ENCODE measurements around the gene LTO1. TPM values are rescaled to one million over a fixed set of nuclear protein-coding genes. Genes with fewer than 3 reads are reported as not detected.

The LTO1 gene
- polyA plus RNA-seq, 1 of the 3 experiments (the other 2 are of a cell fraction), result 30.8 TPM

- CTCF ChIA-PET, result interaction anchor here (0.6 to 9.2 kb wide), 31 partner anchors 9 to 621 kb away, joined by 3 to 254 read pairs (median 4); partner anchors contain the start of genes CCND1 and TPCN2
- Histone ChIP-seq H4K20me1 (ENCODE audit: insufficient read depth) (peaks cover 18% of the 10 kb centered on the region), H3K36me3 (replicated peaks in 1 of 2; ENCODE audit: control insufficient read depth in 1 of 2, insufficient read depth in 2 of 2, low read length in 1 of 2) (peaks cover 27 to 47% of the 10 kb centered on the region in 2 experiments), H3K4me2 (no peak overlapping the region), H3K4me1 (ENCODE audit: control insufficient read depth in 1 of 2, insufficient read depth in 2 of 2, low read depth in 1 of 2, low read length in 1 of 2) (peaks cover 8 to 20% of the 10 kb centered on the region in 2 experiments; a peak in 3 of 4 replicates), H3K9me3 (no peaks in the 10 kb centered on the region), H3K79me2 (ENCODE audit: insufficient read depth) (peaks cover 46% of the 10 kb centered on the region), H3K27me3 (ENCODE audit: insufficient read depth) (no peaks in the 10 kb centered on the region), H3K27ac (ENCODE audit: low read depth in 2 of 2, low read length in 1 of 2) (peak overlapping the region; percentile 20 to 39; a peak in 2 of 4 replicates), H3K9ac (no peak overlapping the region), H3F3A (replicated peaks; ENCODE audit: insufficient read depth) (peaks cover 12% of the 10 kb centered on the region), H2AFZ (ENCODE audit: low read depth) (no peak overlapping the region), H3K9me2 (no peaks in the 10 kb centered on the region), H3K4me3 (ENCODE audit: low read depth in 2 of 2, low read length in 1 of 2) (no peak overlapping the region; a peak in 1 of 4 replicates)
- WGBS (ENCODE audit: low lambda C conversion rate), result 39% methylated on average over 13 of the region's 18 CpGs
- DNase-seq, result peak; percentile 93
- POLR2A ChIA-PET, result interaction anchor here (0.9 to 1.3 kb wide), 3 partner anchors 14 to 570 kb away, joined by 3 to 4 read pairs (median 3); no protein-coding TSS in a partner anchor
- TF ChIP-seq GABPA (IDR thresholded peaks at IDR 0.05; ENCODE audit: low read depth) (no peak), CTCF (IDR thresholded peaks at IDR 0.05) (peak; percentile 94), TEAD4 (IDR thresholded peaks at IDR 0.05; ENCODE audit: borderline replicate concordance, insufficient read depth) (no peak), MEF2A (IDR thresholded peaks at IDR 0.05; ENCODE audit: borderline replicate concordance, low read depth) (no peak), FOXJ3 (CRISPR knock-in tag; IDR thresholded peaks at IDR 0.05) (no peak), POLR2AphosphoS5 (IDR thresholded peaks at IDR 0.05; ENCODE audit: low read depth, low read length) (no peak), ELF1 (IDR thresholded peaks at IDR 0.05) (no peak), EZH2phosphoT487 (IDR thresholded peaks at IDR 0.05; ENCODE audit: borderline replicate concordance, low read depth) (no peak), RAD21 (IDR thresholded peaks at IDR 0.05; ENCODE audit: low read length) (peak; percentile 91), FOXM1 (IDR thresholded peaks at IDR 0.05; ENCODE audit: low read depth) (no peak), TAF1 (IDR thresholded peaks at IDR 0.05; ENCODE audit: borderline replicate concordance, low read depth, low read length) (no peak), RFX5 (IDR thresholded peaks at IDR 0.05; ENCODE audit: low read length) (no peak), MXI1 (IDR thresholded peaks at IDR 0.05; ENCODE audit: low read depth, low read length) (peak; percentile 19; the same call in 1 of the 2 replicates), IRF3 (IDR thresholded peaks at IDR 0.05; ENCODE audit: low read depth, low read length) (no peak), SMC3 (IDR thresholded peaks at IDR 0.05; ENCODE audit: low read depth, low read length) (peak; percentile 92), EP300 (IDR thresholded peaks at IDR 0.05; ENCODE audit: borderline replicate concordance in 1 of 2, low read depth in 1 of 2, low read length in 1 of 2) (no peak), JUND (IDR thresholded peaks at IDR 0.05) (no peak), NFIC (IDR thresholded peaks at IDR 0.05; ENCODE audit: borderline replicate concordance) (no peak), MAX (IDR thresholded peaks at IDR 0.05; ENCODE audit: low read depth) (no peak), TCF12 (IDR thresholded peaks at IDR 0.05) (no peak), FOSL2 (IDR thresholded peaks at IDR 0.05; ENCODE audit: borderline replicate concordance, low read depth) (no peak), YY1 (IDR thresholded peaks at IDR 0.05; ENCODE audit: low read depth) (no peak), CHD2 (IDR thresholded peaks at IDR 0.05; ENCODE audit: low read length, partially characterized antibody) (no peak), RCOR1 (IDR thresholded peaks at IDR 0.05; ENCODE audit: low read length) (peak; percentile 44; the same call in 1 of the 2 replicates)
- TF ChIP-seq, protein P1, sequence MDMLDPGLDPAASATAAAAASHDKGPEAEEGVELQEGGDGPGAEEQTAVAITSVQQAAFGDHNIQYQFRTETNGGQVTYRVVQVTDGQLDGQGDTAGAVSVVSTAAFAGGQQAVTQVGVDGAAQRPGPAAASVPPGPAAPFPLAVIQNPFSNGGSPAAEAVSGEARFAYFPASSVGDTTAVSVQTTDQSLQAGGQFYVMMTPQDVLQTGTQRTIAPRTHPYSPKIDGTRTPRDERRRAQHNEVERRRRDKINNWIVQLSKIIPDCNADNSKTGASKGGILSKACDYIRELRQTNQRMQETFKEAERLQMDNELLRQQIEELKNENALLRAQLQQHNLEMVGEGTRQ (IDR thresholded peaks at IDR 0.05; ENCODE audit: borderline replicate concordance, low read depth, low read length), result no peak
- TF ChIP-seq, protein P2, sequence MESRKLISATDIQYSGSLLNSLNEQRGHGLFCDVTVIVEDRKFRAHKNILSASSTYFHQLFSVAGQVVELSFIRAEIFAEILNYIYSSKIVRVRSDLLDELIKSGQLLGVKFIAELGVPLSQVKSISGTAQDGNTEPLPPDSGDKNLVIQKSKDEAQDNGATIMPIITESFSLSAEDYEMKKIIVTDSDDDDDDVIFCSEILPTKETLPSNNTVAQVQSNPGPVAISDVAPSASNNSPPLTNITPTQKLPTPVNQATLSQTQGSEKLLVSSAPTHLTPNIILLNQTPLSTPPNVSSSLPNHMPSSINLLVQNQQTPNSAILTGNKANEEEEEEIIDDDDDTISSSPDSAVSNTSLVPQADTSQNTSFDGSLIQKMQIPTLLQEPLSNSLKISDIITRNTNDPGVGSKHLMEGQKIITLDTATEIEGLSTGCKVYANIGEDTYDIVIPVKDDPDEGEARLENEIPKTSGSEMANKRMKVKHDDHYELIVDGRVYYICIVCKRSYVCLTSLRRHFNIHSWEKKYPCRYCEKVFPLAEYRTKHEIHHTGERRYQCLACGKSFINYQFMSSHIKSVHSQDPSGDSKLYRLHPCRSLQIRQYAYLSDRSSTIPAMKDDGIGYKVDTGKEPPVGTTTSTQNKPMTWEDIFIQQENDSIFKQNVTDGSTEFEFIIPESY (IDR thresholded peaks at IDR 0.05; ENCODE audit: borderline replicate concordance, low read depth), result no peak
- TF ChIP-seq, protein P3, sequence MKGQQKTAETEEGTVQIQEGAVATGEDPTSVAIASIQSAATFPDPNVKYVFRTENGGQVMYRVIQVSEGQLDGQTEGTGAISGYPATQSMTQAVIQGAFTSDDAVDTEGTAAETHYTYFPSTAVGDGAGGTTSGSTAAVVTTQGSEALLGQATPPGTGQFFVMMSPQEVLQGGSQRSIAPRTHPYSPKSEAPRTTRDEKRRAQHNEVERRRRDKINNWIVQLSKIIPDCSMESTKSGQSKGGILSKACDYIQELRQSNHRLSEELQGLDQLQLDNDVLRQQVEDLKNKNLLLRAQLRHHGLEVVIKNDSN (IDR thresholded peaks at IDR 0.05; ENCODE audit: borderline replicate concordance, low read depth), result no peak
Measured at GRCh38 chr11:69670158-69670845, 4.9 kb downstream of the LTO1 start.
